Neutrophil (primary cell): ENCODE measurements around the gene SP3.

Source experiments
- H3K27ac ChIP-seq: fragments of 200-600 bp; sonication (generic); 2 replicates; pipeline ENCODE4 v1.5.1; 2016; ENCODE audit warnings: mild to moderate bottlenecking, moderate library complexity
- H3K27me3 ChIP-seq: fragments of 200-600 bp; sonication (generic); 2 replicates; pipeline ENCODE4 v1.6.0; 2016; ENCODE audit warnings: mild to moderate bottlenecking
- H3K36me3 ChIP-seq: fragments of 200-600 bp; sonication (generic); 2 replicates; pipeline ENCODE4 v1.5.1; 2017
- H3K4me1 ChIP-seq, 2 experiments: fragments of 200-600 bp in 1 of 2; sonication (generic) in 1 of 2; 1 replicate in 1 of 2; 2 replicates in 1 of 2; pipeline versions ENCODE4 v1.5.1 to v1.6.1; 2013 to 2016; ENCODE audit warnings: low read depth in 1 of 2, low read length in 1 of 2, mild to moderate bottlenecking in 1 of 2, moderate library complexity in 1 of 2; ENCODE audit not compliant: control insufficient read depth in 1 of 2, insufficient read depth in 1 of 2
- H3K4me3 ChIP-seq, 2 experiments: fragments of 200-600 bp in 1 of 2; sonication (generic) in 1 of 2; 1 replicate in 1 of 2; 2 replicates in 1 of 2; pipeline ENCODE4 v1.5.1; 2013 to 2016; ENCODE audit warnings: low read depth in 1 of 2, low read length in 1 of 2, mild to moderate bottlenecking in 1 of 2, moderate library complexity in 1 of 2
- H3K9me3 ChIP-seq: fragments of 200-600 bp; sonication (generic); 2 replicates; pipeline ENCODE4 v1.5.1; 2016
- TF ChIP-seq, protein P1 (sequence below): fragments of 200-600 bp; sonication (generic); IDR thresholded peaks from 2 replicates; pipeline ENCODE4 v1.5.1; 2016; ENCODE audit warnings: antibody characterized with exemption

The SP3 gene

DNA sequence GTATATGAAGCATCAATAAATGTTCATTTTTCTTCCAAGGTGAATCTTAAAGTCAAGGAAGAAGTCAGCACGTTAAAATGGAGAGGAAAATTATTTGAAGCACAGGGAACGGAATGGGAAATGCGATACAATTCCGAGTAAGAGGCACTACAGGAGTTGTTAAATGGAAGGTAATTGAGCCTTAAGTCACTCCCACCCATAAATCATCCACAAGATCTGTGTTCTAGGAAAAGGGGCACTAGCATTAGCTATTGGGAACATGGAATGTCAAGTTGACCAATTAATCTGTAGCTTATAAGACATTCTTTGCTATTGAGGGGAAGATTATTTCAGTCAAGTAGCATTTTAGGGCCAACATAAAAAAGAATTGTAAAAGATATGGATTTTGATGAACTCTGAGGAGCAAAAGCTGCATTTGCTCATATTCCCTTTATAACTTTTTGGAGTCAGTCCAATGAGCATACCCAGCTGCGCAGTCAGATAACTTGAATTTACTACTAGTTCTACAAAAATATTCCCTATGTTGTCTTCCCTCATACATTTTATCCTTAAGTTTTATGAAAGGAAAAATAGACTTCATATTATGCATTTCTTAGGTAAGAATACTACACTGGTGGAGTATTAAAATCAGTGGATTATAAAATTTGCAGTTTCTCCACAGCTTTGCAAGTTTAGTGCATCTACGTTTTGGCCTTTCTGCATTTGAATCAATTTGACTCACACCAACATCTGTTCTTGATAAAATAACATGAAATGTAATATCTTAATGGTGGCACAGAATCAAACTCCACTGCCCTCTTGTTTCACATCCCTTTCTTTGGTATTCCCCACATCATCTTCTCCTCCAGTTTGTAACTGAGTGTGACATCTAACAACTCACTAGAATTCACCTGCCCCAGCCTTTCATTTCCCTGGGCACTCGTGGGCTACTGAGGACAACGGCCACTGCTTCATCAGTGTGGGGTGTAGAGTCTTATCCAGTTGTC is 95.6 kb downstream of the SP3 start:
- H3K27ac ChIP-seq = no peak overlapping the region
- no peaks in the 10 kb centered on the region for H3K36me3 ChIP-seq
- TF ChIP-seq, protein P1, sequence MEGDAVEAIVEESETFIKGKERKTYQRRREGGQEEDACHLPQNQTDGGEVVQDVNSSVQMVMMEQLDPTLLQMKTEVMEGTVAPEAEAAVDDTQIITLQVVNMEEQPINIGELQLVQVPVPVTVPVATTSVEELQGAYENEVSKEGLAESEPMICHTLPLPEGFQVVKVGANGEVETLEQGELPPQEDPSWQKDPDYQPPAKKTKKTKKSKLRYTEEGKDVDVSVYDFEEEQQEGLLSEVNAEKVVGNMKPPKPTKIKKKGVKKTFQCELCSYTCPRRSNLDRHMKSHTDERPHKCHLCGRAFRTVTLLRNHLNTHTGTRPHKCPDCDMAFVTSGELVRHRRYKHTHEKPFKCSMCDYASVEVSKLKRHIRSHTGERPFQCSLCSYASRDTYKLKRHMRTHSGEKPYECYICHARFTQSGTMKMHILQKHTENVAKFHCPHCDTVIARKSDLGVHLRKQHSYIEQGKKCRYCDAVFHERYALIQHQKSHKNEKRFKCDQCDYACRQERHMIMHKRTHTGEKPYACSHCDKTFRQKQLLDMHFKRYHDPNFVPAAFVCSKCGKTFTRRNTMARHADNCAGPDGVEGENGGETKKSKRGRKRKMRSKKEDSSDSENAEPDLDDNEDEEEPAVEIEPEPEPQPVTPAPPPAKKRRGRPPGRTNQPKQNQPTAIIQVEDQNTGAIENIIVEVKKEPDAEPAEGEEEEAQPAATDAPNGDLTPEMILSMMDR = no peak
- H3K9me3 ChIP-seq = no peaks in the 10 kb centered on the region
- H3K4me1 ChIP-seq = peaks cover 18 to 19% of the 10 kb centered on the region in 2 experiments
- no peaks in the 10 kb centered on the region for H3K27me3 ChIP-seq
- no peak overlapping the region for H3K4me3 ChIP-seq

DNA sequence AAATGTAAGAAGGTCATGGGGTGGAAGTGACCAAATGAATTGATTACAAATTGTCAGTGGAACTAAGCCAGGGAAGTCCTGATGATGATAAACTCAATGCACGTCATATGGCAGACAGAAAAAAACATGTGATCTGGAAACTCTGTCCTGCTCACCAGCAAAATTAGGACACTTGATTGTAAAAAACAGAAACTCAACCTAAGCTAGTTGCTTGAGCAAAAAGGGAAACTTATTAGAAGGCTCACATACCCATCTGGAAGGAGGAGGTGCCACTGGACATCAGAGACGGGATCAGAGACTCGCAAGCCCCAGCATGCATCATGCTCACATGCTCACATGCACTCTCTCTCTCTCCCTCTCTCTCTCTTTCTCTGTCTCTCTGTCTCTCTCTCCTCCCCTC is 96.8 kb downstream of the SP3 start:
- Histone ChIP-seq H3K27ac (no peak overlapping the region), H3K27me3 (no peaks in the 10 kb centered on the region), H3K4me1 (peaks cover 16% of the 10 kb centered on the region in 2 experiments), H3K36me3 (no peaks in the 10 kb centered on the region), H3K9me3 (no peaks in the 10 kb centered on the region), H3K4me3 (no peak overlapping the region)
- TF ChIP-seq, protein P1 = no peak

DNA sequence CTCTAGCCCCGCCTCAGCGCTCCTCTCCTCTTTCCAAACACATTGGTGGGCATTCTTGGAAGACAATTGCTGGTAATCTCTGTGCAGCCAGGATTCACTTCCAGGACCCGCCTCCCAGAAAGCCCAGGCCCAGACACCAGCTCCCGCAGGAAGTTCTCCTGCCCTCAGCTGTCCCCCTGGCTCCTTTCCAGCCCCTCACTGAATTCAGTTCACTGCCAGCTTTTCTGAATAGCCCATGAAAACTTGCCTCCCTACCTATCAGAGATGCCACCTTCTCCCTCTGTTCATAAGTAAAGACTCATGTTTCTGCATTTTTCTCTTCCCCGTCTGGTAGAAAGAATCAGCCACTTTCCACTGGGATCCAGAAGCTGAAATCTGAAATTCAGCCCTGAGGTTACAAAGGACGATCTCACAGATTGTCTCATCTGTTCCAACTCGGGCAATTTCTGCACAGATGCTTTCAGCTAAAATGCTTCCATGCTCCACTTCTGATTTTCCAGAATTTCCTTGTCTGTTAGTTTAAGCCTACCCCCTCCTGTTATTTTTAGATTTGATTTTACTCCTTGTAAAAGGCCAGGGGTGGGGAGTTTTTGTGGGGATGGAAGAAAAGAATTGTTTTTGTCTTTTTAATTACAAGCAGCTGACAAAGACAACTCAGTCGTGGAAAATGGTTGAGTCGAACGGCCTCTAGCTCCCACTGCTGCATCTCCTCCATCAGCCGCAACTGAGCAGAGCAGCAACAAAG is 98.1 kb downstream of the SP3 start:
- Histone ChIP-seq H3K4me3 (no peak overlapping the region), H3K27ac (no peak overlapping the region), H3K27me3 (no peaks in the 10 kb centered on the region), H3K9me3 (no peaks in the 10 kb centered on the region), H3K36me3 (no peaks in the 10 kb centered on the region), H3K4me1 (peaks cover 11 to 12% of the 10 kb centered on the region in 2 experiments)
- TF ChIP-seq, protein P1 = no peak

DNA sequence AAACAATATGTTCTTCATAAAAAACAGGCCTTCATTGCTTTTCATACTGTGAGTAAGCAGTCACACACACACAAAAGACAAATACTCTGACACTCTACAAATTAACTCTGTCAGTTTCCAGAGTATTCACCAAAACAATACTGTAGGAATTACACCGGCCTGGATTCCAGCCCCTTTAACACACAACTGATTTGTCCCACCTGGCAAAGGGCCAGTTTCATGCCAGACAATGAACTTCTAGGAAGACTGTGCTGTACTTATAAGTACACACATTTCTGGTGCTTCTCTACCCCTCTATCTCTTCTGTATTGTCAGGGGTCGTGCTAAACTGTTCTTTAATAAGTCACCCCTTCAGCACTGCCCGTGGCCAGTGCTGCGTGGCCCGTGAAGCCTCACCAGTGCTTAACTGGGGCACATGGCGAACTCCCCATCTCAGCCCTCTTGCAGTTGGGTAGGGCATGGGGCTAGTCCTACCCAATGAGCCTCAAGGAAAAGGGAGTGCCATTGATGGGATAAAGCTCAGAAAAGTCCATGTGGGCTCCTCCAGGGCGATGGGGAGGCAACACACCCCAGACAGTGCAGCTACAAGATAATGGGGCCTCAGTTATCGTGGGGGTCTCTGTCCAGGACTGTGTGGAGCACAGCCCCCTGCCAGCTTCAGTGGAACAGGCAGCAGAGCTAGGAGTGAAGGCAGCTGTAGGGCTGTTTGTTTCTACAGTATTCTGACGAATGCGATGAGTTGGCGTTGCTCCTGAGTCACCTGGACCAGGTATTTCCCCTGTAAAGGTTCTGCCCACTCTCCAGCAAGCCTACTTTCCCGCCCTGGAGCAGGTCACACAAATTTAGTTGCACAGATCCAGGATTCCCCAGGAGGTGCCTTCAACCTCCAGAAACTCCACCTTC is 99.0 kb downstream of the SP3 start:
- no peaks in the 10 kb centered on the region for H3K27me3 ChIP-seq
- TF ChIP-seq, protein P1 = no peak
- no peak overlapping the region for H3K27ac ChIP-seq
- peaks cover 11 to 12% of the 10 kb centered on the region in 2 experiments for H3K4me1 ChIP-seq
- H3K9me3 ChIP-seq = no peaks in the 10 kb centered on the region
- H3K36me3 ChIP-seq = no peaks in the 10 kb centered on the region
- no peak overlapping the region for H3K4me3 ChIP-seq

DNA sequence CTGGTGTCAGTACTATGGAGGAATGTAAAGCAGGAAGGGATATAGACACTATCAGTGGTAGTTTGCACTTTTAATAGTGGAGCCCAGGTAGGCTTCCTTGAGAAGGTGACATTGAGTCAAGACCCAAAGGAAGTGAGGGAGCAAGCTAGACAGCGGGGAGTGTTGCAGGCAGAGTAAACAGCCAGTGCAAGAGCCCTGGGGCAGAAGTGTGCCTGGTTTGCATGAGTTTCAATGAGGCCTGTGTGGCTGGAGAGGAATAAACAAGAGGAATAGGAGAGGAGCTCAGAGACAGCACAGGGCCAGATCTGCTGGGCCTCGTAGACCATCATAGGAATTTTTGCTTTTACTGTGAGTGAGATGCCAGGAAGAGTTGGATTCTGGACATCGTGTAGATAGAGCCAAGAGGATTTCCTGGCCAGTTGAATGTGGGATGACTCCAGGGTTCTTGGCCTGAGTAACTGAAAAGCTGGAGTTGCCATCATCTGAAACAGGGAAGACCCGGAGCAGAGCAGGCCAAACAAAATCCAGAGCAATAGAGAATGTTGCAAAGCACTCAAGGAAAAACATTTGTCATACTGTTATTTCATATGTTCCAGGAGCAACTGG is 102.5 kb downstream of the SP3 start:
- Histone ChIP-seq H3K36me3 (no peaks in the 10 kb centered on the region), H3K27me3 (no peaks in the 10 kb centered on the region), H3K9me3 (no peaks in the 10 kb centered on the region), H3K4me1 (peaks cover 11 to 12% of the 10 kb centered on the region in 2 experiments), H3K27ac (no peak overlapping the region), H3K4me3 (no peak overlapping the region)
- TF ChIP-seq, protein P1 = no peak
